GM18909 (cell line): Measurements from ENCODE around the gene AVPR2.

Experiments used
- ATAC-seq: cut with Tn5 transposase; IDR thresholded peaks from one replicate; pipeline ENCODE4 v1.9.1; 2021; ENCODE audit warnings: mild to moderate bottlenecking; ENCODE audit not compliant: unreplicated experiment, poor library complexity

The AVPR2 gene

GRCh38 chrX:153884590-153884989 lies 19.9 kb upstream of the AVPR2 start:
- no peak for ATAC-seq

- no peak for ATAC-seq
Observed at GRCh38 chrX:153885208-153885787, 19.2 kb upstream of the AVPR2 start.

- no peak for ATAC-seq
Observed at GRCh38 chrX:153885968-153886903, 18.2 kb upstream of the AVPR2 start, which contains the start of gene L1CAM. TSS of gene L1CAM (minus strand) at chrX:153886173. CDS start at chrX:153875836, 10,337 bp downstream.

GRCh38 chrX:153886915-153887314 lies 17.6 kb upstream of the AVPR2 start:
- ATAC-seq: no peak

GRCh38 chrX:153887385-153887784 lies 17.1 kb upstream of the AVPR2 start:
- no peak for ATAC-seq

- no peak for ATAC-seq
Observed at GRCh38 chrX:153888344-153888743, 16.1 kb upstream of the AVPR2 start.

GRCh38 chrX:153889123-153889522 lies 15.3 kb upstream of the AVPR2 start:
- ATAC-seq: no peak

- no peak for ATAC-seq
Observed at GRCh38 chrX:153897899-153898298, 6.6 kb upstream of the AVPR2 start.

GRCh38 chrX:153900831-153901752 lies 3.4 kb upstream of the AVPR2 start:
- peak; percentile 87 for ATAC-seq

GRCh38 chrX:153901753-153902140 lies 2.7 kb upstream of the AVPR2 start:
- no peak for ATAC-seq

GRCh38 chrX:153902385-153902784 lies 2.1 kb upstream of the AVPR2 start:
- ATAC-seq: no peak

GRCh38 chrX:153903238-153903980 lies 1.1 kb upstream of the AVPR2 start:
- ATAC-seq: no peak

GRCh38 chrX:153905481-153906095 lies 1.1 kb downstream of the AVPR2 start:
- ATAC-seq: no peak

GRCh38 chrX:153906126-153906917 lies 1.8 kb downstream of the AVPR2 start:
- ATAC-seq: no peak

GRCh38 chrX:153907456-153907855 lies 3.0 kb downstream of the AVPR2 start:
- no peak for ATAC-seq

- ATAC-seq: no peak
Observed at GRCh38 chrX:153908219-153908860, 3.9 kb downstream of the AVPR2 start.

GRCh38 chrX:153909024-153909979 lies 4.8 kb downstream of the AVPR2 start:
- no peak for ATAC-seq
